IPS-NIHi7 (cell line): Measurements from ENCODE around the gene CTPS1.

Experiments
- DNase-seq: peaks from one replicate; pipeline ENCODE4 v3.0.0; 2012; ENCODE audit warnings: mixed read lengths; ENCODE audit errors: extremely low spot score

Gene CTPS1, protein sequence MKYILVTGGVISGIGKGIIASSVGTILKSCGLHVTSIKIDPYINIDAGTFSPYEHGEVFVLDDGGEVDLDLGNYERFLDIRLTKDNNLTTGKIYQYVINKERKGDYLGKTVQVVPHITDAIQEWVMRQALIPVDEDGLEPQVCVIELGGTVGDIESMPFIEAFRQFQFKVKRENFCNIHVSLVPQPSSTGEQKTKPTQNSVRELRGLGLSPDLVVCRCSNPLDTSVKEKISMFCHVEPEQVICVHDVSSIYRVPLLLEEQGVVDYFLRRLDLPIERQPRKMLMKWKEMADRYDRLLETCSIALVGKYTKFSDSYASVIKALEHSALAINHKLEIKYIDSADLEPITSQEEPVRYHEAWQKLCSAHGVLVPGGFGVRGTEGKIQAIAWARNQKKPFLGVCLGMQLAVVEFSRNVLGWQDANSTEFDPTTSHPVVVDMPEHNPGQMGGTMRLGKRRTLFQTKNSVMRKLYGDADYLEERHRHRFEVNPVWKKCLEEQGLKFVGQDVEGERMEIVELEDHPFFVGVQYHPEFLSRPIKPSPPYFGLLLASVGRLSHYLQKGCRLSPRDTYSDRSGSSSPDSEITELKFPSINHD

DNA sequence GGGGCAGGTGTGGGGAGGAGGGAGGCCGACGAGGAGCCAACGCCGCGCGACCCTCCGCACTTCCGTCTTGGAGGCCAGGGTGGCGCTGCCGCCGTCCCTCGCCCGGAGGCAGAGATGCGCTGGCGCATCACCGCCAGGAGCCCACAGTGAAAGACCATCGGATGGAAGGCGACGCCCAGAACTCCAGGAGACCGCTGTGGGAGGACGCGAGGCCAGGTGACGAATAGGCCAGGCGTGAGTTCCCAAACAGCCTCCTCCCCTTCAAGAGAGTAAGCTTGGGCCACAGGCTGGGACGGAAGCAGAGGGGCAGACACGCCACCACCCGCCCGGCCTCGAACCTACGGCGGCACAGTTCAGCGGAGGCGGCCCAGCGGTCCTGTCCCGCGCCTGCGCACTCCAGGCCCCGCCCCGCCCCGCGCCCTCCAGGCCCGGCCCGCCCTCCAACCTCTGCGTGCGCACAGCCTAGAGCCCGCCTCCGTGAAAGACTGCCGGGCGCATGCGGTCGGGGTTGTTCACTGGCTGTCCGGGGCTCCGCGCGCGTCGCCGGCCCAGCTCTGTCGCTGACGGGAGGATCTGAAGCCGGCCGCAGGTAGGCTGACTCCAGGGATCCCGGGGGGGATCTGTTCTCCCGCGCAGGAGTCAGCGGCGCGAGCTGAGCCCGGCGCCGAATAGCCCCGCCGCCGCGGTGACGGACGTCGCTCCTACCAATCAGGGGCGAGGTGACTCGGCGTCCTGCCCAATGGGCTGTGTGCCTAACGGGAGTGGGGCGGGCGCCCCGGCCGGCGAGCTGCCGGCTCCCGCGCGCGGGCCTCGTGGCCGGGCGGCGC is at the start of gene CTPS1:
Gene CTPS1, plus strand, starts transcription at position 456 of the 827 bp plus-strand sequence. CDS start 3,595 bp downstream, outside the sequence.
- DNase-seq = peak; percentile 98

DNA sequence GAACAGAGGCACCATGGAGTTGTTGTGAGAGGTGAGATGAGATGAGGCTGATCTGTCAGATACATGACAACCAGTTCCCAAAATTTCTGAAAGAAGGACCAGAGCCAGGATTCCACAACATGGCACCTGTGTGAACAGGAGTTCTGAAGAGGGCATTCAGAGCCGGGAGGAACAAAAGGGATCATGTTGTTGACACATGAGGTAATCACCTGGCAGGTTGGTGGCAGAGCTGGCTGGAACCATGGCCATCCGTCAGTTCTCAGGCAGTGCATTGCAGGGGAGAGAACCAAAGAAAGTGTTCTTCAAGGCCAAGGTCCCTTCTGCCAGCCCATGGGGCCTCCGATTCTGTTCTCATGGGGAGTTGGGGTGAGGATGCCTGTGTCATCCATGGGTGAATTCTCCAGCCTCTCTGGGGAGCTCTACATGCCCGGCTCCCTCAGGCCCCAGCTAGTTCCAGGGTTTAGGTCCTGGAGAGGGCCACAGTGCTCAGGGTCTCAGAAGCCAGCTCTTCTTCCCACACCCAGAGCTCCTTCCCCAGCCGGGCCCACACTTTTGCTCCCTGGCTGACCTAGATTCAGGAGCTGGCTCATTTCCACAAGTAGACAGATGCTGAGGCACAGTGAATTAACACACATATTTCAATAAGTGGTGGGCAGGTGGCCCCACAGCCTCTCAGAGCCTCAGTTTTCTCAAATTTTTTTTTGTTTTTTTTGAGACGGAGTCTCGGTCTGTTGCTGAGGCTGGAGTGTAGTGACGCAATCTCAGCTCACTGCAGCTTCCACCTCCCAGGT is 49.1 kb upstream of the CTPS1 start:
- no peak for DNase-seq

DNA sequence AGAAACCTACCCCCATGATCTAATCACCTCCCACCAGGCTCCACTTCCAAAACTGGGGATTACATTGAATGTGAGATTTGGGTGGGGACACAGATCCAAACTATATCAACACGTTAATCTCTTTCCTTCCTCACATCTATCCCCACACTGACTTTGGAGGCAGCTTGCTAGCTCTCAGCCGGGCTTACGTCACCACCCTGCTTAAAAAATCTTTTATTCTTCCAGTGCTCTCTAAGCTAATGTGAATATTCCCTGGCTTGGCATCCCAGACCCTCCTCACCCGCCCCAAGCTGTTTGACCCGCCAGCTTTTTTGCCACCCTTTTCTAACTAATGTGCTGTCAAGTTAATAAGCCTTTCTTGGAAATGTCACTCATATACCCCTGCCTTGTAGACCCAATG is 47.9 kb upstream of the CTPS1 start:
- no peak for DNase-seq

DNA sequence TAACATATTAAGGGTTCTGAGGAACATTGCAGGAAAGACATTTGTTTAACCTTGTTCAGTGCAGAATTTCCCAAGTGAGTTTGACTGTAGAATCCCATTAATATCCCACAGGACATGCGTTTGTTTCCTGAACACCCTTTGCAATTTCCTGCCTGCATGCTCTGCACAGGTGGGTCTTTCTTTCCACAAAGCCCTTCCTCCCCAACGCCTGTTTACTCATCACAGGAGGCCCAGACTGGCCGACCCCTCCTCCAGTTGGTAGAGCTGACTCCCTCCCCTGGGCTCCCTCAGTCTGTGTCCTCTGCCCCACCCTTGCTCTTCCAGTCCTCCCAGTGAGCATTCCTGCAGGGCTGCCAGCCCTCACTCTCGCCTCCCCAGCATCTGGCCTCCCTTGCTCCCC is 47.5 kb upstream of the CTPS1 start:
- peak; percentile 43 for DNase-seq

DNA sequence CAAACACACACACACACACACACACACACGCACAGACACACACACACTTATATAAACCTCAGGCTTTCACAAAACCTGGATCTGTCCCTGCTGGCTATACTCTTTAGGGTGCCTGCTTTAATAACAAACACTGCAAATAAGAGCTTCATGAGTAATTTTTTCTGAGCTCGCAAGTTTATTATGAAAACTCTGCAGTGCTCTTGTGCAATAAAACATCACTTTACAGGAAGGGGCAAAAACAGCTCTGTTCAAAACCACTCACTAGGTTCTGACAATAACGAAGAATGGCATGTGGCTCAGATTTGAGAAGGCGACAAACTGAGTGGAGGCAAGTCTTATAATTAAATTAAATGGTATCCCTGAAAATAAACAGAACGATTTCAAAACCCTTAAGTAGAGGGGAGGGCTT is 42.6 kb upstream of the CTPS1 start:
- DNase-seq = no peak

DNA sequence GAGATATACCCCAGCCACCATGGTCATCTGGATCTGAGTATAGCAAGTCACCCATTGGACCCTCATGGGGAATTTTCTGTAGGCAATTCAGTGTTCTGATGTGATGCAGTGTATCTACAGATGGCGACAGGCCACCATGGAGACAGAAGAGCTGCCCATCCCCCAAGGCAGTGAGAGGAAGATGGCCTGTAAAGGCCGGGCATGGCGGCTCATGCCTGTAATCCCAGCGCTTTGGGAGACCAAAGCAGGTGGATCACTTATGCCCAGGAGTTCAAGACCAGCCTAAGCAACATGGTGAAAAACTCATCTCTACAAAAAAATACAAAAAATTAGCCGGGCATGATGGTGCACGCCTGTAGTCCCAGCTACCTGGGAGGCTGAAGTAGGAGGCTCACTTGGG is 41.1 kb upstream of the CTPS1 start:
- DNase-seq = no peak

DNA sequence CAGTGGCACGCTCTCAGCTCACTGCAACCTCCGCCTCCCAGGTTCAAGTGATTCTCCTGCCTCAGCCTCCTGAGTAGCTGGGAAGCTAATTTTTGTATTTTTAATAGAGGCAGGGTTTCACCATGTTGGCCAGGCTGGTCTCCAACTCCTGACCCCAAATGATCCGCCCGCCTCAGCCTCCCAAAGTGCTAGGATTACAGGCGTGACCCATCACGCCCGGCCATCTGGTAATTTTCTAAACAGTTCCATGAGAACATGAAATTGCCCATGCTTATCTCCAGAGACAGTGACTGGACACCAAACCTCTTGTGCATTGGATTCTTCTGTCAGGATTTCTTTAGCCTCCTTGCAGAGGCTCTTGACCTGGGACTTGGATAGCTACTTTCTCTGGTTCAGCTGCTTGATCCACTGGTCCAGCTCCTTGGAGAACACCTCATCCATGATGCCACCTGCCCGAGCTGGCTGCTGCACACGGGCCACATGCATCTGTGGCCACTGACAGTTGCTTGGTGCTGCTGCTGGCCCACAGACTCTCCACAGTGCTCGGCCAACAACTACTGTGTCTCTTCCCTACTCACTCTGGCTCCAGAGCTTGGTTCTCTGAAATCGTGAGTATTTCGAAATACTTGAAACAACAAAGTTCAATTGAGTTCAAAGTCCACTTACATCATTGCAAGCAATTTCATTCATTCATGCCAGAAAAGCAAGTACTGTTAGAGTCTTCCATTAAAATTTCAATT is 40.0 kb upstream of the CTPS1 start:
- no peak for DNase-seq

DNA sequence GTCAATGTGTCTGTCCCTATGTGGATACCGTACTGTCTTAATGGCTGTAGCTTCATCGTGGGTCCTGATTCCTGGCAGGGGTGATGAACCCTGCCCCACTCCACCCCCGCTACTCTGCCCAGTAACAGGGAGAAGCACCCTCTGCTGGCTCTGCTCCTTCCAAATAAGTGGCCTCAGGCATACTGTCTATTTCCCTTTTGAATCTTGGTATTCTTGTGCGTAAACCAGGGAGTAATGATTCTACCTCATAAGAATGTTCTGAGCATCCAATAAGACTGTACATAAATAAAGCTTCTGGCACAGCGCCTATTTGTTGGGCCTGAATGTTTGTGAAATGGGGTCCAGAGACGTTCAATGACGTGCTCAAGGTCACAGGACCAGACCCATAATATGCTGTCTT is 35.2 kb upstream of the CTPS1 start:
- no peak for DNase-seq

DNA sequence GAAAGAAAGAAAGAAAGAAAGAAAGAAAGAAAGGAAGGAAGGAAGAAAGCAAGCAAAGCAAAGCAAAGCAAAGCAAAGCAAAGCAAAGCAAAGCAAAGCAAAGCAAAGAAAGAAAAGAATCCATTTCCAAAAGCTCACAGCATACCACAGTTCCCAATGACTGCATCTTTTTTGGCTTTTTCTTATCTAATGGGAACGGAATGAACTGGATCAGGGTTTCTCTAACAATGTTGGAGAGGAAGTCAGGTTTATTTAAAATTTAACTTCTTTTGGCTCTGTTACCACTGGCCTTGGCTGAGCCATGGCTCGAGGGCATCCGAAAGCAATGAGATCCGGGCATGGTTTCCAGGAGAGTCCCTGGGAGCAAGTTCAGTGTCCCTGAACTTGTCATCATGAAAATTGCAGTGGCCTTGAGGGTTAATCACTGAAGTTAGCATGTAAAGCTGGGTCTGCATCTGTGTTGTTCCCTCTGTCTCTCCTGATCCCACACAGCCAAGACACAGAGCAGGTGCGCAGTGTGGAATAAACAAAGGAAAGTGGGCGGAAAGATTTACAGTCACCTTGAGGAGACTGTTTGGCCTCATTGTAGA is 34.6 kb upstream of the CTPS1 start:
- no peak for DNase-seq

DNA sequence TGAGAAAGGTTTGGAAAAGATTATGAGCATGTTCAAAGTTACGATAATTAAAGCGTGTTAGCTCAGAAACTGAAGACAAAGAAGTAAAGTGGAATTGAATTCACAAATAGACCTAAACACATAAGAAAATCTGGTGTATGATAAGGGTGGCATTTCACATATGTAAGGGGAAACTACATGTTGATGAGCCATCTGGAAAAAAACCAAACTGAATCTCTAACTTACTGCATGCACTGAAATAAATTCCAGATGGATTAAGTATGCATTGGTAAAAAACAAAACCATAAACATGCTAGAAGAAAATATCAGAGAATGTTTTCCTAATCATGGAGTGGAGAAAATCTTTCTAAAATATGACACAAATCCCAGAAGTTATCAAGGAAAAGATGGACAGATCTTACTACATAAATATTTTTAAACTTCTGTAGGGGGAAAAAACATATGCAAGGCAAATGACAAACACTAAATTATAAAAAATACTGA is 34.0 kb upstream of the CTPS1 start:
- no peak for DNase-seq

DNA sequence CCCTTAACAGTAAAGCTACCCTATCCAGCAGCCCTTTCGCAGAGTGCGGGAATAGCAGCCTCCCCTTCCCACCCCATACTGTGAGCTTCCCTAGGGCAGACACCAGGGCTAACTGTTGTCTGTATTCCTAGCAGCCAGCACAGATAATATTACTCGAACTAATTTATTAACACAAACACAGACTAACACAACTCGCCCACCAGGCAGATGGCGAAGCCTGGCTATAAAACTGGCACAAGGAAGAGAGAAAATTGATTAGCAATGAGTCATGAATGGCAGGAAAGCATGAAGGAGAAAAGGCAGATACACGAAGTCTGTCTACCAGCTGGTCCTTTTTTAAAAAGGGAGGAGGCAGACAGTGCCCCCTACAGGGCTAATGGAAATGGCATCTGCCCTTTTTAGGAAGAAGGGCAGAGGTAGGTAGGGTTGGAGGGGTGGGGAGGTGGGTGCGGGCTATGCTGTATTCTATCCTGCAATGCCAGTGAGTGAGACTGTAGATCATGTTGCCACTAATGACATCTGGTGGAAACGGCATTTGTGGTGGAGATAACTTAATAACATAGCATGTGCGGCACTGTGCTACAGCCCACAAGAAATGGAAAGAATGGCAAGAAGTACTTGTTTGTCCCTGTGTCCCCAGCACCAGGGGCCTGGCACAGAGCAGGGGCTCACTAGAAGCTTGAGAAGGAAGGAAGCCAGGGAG is 30.6 kb upstream of the CTPS1 start:
- peak; percentile 71 for DNase-seq

DNA sequence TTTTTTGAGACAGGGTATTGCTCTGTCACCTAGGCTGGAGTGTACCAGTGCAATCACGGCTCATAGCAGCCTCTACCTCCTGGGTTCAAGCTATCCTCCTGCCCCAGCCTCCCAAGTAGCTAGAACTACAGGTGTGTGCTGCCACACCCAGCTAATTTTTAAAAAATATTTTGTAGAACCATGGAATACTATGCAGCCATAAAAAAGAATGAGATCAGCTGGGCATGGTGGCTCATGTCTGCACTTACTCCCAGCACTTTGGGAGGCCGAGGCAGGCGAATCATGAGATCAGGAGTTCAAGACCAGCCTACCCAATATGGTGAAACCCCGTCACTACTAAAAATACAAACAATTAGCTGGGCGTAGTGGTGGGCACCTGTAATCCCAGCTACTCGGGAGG is 29.9 kb upstream of the CTPS1 start:
- DNase-seq = no peak

DNA sequence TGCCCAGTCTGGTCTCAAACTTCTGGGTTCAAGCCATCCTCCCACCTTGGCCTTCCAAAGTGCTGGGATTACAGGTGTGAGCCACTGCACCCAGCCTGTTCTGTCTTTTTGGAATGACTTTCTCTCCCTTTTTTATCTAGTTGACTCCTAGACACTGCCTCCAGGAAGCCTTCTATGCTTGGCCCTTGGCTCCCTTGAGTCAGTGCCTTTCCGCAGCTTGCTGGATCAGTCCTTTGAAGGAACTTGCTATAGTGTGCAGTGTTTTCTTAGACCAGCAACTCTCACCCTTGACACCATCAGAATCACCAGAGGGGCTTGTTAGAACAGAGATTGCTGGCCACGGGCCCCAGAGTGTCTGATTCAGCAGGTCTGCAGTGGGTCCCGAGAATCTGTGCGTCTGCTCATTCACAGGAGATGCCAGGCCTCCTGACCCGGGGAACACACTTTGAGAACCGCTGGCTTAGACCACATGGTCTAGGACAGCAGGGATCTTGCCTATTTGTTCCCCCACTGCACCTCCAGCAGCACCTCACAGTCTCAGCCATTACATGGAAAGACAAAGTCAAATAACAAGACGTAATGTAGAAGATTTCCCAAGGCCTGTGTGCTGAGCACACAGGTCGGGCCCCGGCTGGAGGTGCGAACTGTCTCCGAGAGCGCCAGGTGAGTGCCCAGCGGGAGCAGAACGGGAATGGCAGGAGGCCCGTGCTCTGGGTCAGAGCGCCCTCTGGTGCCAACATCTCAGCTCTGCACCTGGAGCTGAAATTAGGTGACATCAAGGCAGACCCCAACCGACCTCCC is 27.4 kb upstream of the CTPS1 start:
- peak; percentile 95 for DNase-seq

DNA sequence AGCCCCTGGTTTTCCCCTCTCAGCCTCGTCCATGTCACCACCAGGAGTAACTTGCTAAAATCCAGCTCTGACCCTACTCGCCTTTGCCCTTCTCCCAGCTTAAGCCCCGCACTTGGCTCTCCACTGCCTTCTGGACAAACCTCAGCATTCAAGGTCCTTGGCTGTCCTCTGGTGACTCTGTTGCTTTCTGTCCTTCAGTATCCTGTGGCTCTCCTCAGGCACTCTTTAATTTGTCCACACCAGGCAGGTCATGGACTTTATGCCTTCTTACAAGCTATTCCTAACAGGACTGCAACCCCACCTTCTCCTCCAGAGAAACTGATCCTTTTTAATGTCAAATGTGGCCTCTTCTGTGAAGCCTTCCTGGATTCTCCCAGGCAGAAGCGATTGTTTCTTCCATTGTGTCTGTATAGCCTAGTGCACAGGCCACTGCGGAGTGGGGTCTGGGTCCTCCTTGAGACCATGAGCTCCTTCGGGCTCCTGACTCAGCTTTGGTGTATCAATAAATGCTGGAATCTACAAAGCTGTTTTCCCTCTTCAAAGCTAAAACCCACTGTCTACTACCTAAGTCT is 26.7 kb upstream of the CTPS1 start:
- no peak for DNase-seq

DNA sequence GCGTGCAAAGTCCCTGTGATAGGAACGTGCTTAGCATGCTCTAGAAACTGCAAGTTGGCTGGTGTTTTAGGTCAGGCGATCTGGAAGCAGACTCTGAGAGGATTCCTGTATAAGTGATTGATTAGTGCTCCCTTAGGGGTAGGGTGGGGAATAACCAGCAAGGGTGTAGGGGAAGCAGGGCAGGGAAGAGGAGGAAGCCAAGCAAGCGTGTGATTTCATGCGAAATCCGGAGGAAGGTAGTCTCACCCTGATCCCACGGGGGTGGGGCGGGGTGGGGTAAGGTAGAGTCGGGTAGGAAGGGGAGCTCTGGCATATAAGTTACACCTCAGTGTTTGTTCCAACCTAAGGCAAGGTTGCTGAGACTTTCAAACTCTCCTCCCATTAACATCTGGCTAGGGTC is 24.9 kb upstream of the CTPS1 start:
- DNase-seq = no peak

DNA sequence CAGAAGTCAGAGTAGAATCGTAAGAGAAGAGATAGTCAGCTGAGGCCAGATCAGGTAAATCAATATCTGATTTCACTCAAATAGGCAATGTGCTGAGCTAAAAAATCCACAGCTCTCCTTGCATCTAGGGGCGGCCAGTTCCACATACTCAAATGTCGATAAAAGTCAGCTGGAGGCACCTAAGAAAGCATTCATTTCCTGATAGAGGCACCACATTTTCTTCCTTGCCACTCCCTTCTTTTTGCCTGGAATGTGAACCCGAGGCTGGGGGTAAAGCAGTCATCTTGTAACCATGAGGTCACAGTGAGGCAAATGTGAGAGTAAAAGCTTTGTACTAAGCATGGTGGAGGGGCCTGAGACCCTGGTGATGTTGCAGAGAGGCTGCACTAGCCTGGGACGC is 24.2 kb upstream of the CTPS1 start:
- DNase-seq = no peak

DNA sequence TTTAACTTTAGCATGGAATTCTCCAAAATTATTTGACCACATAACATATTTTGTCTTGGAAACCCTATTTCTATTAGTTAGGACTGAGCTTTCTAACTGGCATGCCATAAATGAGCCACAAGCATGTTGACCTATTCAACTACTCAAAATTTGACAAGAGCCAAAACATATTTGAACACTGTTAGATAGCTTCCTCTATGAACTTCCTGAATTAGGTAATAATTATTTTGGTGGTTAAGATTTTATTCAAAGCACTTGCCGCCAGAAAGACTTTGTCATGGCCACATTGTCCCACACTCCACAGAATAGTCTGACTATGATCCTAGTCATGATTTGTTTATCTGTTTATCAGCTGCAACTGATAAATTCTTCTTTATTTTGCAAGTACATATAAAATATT is 23.1 kb upstream of the CTPS1 start:
- DNase-seq = no peak

DNA sequence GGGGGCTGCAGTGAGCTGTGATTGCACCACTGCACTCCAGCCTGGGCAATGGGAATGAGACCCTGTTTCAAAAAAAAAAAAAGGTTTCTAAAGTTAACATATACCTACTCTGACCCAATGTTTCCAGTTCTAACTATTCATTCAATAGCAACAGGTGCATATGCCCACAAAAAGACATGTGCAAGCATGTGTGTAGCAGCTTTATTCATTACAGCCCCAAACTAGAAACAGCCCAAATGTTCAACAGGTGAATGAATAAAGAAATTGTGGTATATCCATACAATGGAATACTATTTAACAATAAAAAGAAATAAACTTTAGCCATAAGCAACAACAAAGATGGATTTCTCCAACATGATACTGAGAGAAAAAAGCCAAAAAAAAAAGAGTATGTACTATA is 21.3 kb upstream of the CTPS1 start:
- no peak for DNase-seq

DNA sequence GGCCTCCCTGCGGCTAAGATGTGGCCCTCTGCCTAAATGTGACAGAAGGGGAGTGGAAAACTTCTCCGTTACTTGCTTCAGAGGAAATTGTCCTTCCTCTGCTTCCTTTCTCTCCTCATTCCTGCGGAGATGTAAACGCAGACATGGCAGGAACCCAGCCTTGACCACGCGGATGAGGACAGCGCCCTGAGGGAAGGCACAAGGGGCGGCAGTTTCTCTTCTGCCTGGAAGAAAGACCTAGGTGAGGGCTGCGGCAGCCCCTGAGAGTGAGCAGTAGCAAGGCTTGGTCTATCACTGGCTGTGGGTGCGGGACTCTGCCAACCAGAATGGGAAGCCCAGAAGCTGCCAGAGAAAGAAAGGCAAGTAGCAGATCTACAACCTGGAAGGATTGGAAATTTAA is 14.0 kb upstream of the CTPS1 start:
- DNase-seq = no peak
